ENCODE measurements around the gene TACR1.
"Not testable (repeated sequence)": the region's sequence is repeated elsewhere in the genome, so short reads cannot be mapped to it uniquely, and the experiment has no call there.

DNA sequence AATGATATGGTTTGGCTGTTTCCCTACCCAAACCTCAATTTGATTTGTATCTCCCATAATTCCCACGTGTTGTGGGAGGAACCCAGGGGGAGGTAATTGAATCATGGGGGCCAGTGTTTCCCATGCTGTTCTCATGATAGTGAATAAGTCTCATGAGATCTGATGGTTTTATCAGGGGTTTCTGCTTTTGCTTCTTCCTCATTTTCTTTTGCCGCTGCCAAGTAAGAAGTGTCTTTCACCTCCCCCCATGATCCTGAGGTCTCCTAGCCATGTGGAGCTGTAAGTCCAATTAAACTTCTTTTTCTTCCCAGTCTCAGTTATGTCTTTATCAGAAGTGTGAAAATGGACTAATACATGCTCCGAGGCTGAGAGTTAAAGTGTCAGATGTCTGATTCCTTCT, 47.1 kb downstream of the TACR1 start:
- not testable (repeated sequence) for TF ChIP-seq CTCF, POLR2A (IDR thresholded peaks at IDR 0.05)

All from esophagus squamous epithelium (tissue), 4 donors.